Smooth muscle cell (in vitro differentiated cells): ENCODE data around the gene DCP1B. TPM values are rescaled to one million over a fixed set of nuclear protein-coding genes. Genes with fewer than 3 reads are reported as not detected.

ENCODE experiments used
- DNase-seq: peaks from one replicate; lab custom pipeline; 2025; ENCODE audit not compliant: unreplicated experiment; lab: John Stamatoyannopoulos, UW
- H2AFZ ChIP-seq: fragments of 200-600 bp; sonication (generic); 2 replicates; pipeline ENCODE4 v1.6.0; 2016; ENCODE audit warnings: antibody characterized with exemption, low read depth, mild to moderate bottlenecking
- H3F3A ChIP-seq: fragments of 200-600 bp; sonication (generic); 2 replicates; pipeline ENCODE4 v1.6.0; 2017; ENCODE audit warnings: antibody characterized with exemption, low read depth
- H3K27ac ChIP-seq: fragments of 200-600 bp; sonication (generic); 2 replicates; pipeline ENCODE4 v1.5.1; 2016; ENCODE audit warnings: low read depth, mild to moderate bottlenecking
- H3K27me3 ChIP-seq: fragments of 200-600 bp; sonication (generic); 2 replicates; pipeline ENCODE4 v1.6.1; 2016; ENCODE audit warnings: low read depth, mild to moderate bottlenecking
- H3K36me3 ChIP-seq: fragments of 200-600 bp; sonication (generic); 2 replicates; pipeline ENCODE4 v1.5.1; 2016; ENCODE audit warnings: low read depth
- H3K4me1 ChIP-seq: fragments of 200-600 bp; sonication (generic); 2 replicates; pipeline ENCODE4 v1.5.1; 2016; ENCODE audit warnings: low read depth
- H3K4me2 ChIP-seq: fragments of 200-600 bp; sonication (generic); 2 replicates; pipeline ENCODE4 v1.6.0; 2016; ENCODE audit warnings: mild to moderate bottlenecking
- H3K4me3 ChIP-seq: fragments of 200-600 bp; sonication (generic); 2 replicates; pipeline ENCODE4 v1.5.1; 2016; ENCODE audit warnings: mild to moderate bottlenecking
- H3K79me2 ChIP-seq: fragments of 200-600 bp; sonication (generic); 2 replicates; pipeline ENCODE4 v1.6.0; 2016; ENCODE audit warnings: low read depth, mild to moderate bottlenecking
- H3K9ac ChIP-seq: fragments of 200-600 bp; sonication (generic); 2 replicates; pipeline ENCODE4 v1.6.0; 2016; ENCODE audit warnings: low read depth
- H3K9me3 ChIP-seq: fragments of 200-600 bp; sonication (generic); replicated peaks from 2 replicates; pipeline ENCODE4 v1.5.1; 2016; ENCODE audit warnings: low read depth
- H4K20me1 ChIP-seq: fragments of 200-600 bp; sonication (generic); 2 replicates; pipeline ENCODE4 v1.6.0; 2016; ENCODE audit warnings: low read depth
- WGBS: methylation state at CpG from one replicate; pipeline ENCODE4 v1.1.7; 2016; ENCODE audit warnings: low lambda C conversion rate; 5-methylcytosine and 5-hydroxymethylcytosine counted together
- polyA plus RNA-seq: library from polyadenylated mRNA; unstranded; fragments of >200 nt; fragmentation: Nextera tagmentation; extraction: Ambion mirVana; gene quantifications from 2 replicates; pipeline ENCODE4 v1.2.1, GENCODE V29; 2016
- total RNA-seq: library from RNA; depleted of rRNA; stranded (reverse); fragments of >200 nt; gene quantifications from 2 replicates; pipeline ENCODE4 v1.2.3, GENCODE V29; 2014
- TF ChIP-seq, protein P1 (sequence below): fragments of 200-600 bp; sonication (generic); IDR thresholded peaks from 2 replicates; pipeline ENCODE4 v1.5.1; 2017; ENCODE audit warnings: borderline replicate concordance, mild to moderate bottlenecking, antibody characterized with exemption; ENCODE audit not compliant: insufficient read depth, poor library complexity, severe bottlenecking

The DCP1B gene
- total and polyA plus RNA-seq, 2 experiments from 2014 or later, result 34.9 to 38.1 TPM

DNA sequence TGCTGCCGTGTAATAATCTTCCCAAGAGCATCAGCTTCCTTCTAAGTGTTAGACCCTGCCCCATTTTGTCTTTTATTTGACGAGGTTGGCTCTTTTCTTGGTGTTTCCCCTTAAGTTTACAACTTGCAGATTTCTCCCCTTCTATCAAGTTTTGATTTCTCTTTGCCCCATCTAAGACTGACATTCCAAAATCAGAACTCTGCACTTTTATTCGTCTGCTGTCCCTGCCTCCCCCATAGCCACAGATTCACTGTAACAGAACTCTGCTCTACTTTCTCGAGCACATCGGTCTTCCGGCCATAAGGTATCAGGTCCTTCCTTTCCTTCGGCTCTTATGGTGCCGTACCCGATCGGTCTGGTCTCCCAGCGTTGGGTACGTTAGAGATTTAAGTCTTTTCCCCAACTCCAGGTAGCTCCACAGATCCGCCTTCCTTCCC, 563 bp downstream of the DCP1B start:
- DNase-seq, result no peak
- Histone ChIP-seq H3K36me3 (no peaks in the 10 kb centered on the region), H4K20me1 (no peaks in the 10 kb centered on the region), H3K4me1 (peaks cover 20% of the 10 kb centered on the region), H3K27me3 (no peaks in the 10 kb centered on the region), H3K79me2 (peaks cover 48% of the 10 kb centered on the region), H3K27ac (peak overlapping the region; percentile 87), H3F3A (peaks cover 11% of the 10 kb centered on the region), H2AFZ (peak overlapping the region; percentile 60), H3K4me2 (peak overlapping the region; percentile 86), H3K4me3 (peak overlapping the region; percentile 68), H3K9me3 (no peaks in the 10 kb centered on the region), H3K9ac (peak overlapping the region; percentile 88)
- TF ChIP-seq, protein P1, sequence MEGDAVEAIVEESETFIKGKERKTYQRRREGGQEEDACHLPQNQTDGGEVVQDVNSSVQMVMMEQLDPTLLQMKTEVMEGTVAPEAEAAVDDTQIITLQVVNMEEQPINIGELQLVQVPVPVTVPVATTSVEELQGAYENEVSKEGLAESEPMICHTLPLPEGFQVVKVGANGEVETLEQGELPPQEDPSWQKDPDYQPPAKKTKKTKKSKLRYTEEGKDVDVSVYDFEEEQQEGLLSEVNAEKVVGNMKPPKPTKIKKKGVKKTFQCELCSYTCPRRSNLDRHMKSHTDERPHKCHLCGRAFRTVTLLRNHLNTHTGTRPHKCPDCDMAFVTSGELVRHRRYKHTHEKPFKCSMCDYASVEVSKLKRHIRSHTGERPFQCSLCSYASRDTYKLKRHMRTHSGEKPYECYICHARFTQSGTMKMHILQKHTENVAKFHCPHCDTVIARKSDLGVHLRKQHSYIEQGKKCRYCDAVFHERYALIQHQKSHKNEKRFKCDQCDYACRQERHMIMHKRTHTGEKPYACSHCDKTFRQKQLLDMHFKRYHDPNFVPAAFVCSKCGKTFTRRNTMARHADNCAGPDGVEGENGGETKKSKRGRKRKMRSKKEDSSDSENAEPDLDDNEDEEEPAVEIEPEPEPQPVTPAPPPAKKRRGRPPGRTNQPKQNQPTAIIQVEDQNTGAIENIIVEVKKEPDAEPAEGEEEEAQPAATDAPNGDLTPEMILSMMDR, result no peak
- WGBS, result 1% methylated on average over 13 of the region's 13 CpGs

GRCh38 chr12:1995205-1995896, 8.9 kb downstream of the DCP1B start:
- Histone ChIP-seq H3K4me3 (no peak overlapping the region), H3K36me3 (no peaks in the 10 kb centered on the region), H3K79me2 (peaks cover 52% of the 10 kb centered on the region), H3K9ac (no peak overlapping the region), H3K9me3 (no peaks in the 10 kb centered on the region), H2AFZ (no peak overlapping the region), H3K27me3 (no peaks in the 10 kb centered on the region), H3F3A (peaks cover 27% of the 10 kb centered on the region), H3K4me1 (peaks cover 14% of the 10 kb centered on the region), H4K20me1 (peaks cover 4% of the 10 kb centered on the region), H3K4me2 (peak overlapping the region; percentile 68), H3K27ac (peak overlapping the region; percentile 95)
- WGBS, result 80% methylated on average over 4 of the region's 4 CpGs
- TF ChIP-seq, protein P1, result no peak
- DNase-seq, result no peak

DNA sequence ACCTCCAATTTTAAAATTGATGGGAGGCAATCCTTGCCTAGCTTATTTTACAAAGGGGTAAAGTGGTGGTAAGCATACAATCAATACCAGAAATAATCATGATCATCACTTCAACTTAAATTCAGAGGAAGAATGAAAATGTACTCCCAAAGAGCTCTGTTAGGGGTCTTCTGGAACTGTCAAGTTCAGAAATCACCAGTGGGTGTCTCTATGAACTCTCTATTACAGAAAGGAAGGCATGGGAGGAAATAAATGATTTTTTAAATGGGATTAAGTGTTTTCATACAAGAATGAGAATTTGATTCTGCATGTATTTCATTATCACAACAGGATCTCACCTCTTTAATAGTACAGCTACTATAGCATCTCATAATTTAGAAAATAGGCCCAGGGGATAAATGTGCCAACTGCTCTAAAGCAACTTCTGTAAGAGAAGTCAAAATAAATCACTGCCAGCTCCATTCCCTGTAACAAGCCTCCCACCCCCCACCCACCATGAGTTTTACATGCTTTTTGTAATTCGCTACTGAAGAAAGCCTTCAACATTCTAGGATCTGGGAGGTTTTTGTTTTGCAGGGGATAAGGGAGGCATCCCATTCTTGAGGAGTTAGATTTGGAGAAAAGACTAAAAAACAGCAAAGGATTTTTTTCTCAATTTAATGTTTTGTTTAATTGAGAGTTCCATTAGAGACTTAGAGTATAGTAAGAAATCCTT, 9.7 kb downstream of the DCP1B start:
- no peak for DNase-seq
- Histone ChIP-seq H4K20me1 (peaks cover 4% of the 10 kb centered on the region), H3K27me3 (no peaks in the 10 kb centered on the region), H3K27ac (peak overlapping the region; percentile 95), H3K4me2 (peak overlapping the region; percentile 68), H2AFZ (no peak overlapping the region), H3K79me2 (peaks cover 45% of the 10 kb centered on the region), H3K36me3 (no peaks in the 10 kb centered on the region), H3K4me1 (peaks cover 14% of the 10 kb centered on the region), H3K9me3 (no peaks in the 10 kb centered on the region), H3F3A (peaks cover 27% of the 10 kb centered on the region), H3K9ac (peak overlapping the region; percentile 66), H3K4me3 (no peak overlapping the region)
- 63% methylated on average over 1 of the region's 1 CpG for WGBS
- TF ChIP-seq, protein P1, result no peak
